HG03097 (cell line): ENCODE results near the gene ANTXR2.
"Not testable (repeated sequence)": the region's sequence is repeated elsewhere in the genome, so short reads cannot be mapped to it uniquely, and the experiment has no call there.

ENCODE experiments used
- ATAC-seq: cut with Tn5 transposase; IDR thresholded peaks from one replicate; pipeline ENCODE4 v1.9.1; 2021; ENCODE audit not compliant: unreplicated experiment, low FRiP score

The ANTXR2 gene

DNA sequence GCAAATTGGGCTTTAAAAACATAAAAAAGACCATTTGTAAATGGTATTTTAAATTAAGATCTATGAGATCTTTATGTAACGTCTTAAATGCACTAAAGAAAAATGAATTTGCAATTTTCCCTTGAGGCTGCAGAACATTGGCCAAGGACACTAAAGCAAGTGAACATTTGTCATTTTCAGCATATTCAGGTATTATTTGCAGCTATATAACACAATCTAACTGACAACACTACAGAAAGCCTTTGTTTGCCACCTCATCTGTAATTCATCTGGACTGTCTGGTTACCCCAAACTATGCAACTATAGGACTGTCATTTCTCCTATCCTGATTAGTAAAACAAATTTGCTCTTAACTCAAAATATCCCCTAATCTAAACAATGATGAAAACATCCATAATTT, 74.8 kb downstream of the ANTXR2 start:
- ATAC-seq: no peak

DNA sequence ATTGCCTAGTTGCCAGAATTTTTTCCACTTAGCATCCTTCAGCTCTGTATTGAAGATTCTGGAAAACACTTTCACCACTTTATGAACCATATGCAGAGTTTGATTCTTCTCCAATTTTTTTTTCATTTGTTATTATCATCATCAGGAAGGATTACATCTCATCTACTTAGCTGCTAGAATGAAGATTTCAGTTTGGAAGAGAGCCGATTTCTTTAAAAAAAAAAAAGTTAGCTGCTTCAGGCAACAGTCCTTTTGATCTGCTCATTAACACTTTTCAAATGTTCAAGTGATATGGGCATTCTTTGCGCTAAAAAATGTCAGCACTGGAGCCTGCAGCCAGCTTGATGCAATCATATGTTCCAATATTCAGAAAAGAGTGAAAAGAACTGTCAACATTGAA, 76.2 kb downstream of the ANTXR2 start:
- no peak for ATAC-seq

DNA sequence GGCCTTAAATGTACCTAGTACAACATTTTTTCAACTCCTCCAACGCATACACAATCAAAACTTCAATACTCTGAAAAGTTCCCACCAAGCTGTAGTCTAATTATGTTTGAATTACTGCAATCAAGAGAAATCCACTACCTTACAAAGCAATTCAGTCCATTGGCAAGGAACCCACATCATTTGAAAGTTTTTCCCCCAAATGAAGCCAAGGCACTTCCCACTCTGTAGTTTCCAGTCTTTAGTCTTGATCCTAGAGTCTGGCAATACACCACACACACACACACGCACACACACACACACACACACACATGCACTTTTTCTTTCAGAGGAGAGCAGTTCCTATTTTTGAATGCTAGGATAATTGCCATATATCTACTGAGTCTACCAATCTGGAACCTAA, 79.6 kb downstream of the ANTXR2 start:
- no peak for ATAC-seq

DNA sequence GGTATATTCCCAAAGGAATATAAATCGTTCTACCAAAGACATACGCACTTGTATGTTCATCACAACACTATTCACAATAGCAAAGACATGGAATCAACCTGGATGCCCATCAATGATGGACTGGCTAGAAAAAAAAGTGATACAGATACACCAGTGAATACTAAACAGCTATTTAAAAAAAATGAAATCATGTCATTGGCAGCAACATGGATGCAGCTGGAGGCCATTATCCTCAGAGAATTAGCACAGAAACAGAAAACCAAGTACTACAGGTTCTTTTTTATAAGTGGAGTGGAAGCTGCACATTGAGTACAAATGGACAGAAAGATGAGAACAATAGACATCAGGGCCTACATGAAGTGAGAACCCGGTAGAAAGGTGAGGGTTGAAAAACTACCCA, 81.4 kb downstream of the ANTXR2 start:
- ATAC-seq: no peak

DNA sequence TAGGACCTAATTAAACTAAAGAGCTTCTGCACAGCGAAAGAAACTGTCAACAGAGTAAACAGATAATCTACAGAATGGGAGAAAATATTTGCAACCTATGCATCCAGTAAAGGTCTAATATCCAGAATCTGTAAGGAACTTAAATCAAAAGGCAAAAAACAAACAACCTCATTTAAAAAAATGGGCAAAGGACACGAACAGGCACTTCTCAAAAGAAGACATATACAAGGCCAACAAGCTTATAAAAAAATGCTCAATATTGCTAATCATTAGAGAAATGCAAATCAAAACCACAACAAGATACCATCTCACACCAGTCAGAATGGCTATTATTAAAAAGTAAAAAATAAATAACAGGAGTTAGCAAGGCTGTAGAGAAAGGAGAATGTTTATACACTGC, 81.9 kb downstream of the ANTXR2 start:
- ATAC-seq: not testable (repeated sequence)

DNA sequence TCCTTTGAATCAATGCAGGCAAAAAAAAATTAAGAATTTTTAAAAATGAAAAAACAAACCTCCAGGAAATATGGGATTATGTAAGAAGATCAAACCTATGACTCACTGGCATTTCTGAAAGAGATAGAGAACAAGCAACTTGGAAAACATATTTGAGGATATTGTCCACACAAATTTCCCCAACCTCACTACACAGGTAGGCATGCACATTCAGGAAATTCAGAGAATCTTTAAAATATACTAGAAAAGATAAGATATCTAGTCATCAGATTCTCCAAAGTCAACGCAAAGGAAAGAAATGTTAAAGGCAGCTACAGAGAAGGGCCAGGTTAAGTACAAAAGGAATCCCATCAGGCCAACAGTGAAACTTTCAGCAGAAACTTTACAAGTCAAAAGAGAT, 85.6 kb downstream of the ANTXR2 start:
- no peak for ATAC-seq

DNA sequence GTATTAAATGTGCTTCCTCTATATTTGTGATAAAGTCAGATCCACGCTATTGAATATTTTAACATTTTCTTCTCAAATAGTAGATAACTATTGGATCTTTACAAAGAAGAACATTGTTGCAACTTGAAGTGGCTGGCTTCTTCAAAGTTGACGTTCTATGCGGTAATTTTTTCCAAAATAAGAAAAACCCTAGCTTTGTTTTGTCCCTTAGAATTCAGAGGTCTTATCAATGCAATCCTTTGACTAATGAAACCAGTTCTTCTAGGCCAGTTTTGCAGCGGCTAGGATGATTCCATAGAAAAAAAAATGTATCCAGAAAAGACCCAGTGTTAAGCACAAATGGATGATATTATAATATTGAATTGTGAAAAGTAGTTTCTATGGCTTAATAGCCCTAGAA, 89.6 kb downstream of the ANTXR2 start:
- no peak for ATAC-seq

DNA sequence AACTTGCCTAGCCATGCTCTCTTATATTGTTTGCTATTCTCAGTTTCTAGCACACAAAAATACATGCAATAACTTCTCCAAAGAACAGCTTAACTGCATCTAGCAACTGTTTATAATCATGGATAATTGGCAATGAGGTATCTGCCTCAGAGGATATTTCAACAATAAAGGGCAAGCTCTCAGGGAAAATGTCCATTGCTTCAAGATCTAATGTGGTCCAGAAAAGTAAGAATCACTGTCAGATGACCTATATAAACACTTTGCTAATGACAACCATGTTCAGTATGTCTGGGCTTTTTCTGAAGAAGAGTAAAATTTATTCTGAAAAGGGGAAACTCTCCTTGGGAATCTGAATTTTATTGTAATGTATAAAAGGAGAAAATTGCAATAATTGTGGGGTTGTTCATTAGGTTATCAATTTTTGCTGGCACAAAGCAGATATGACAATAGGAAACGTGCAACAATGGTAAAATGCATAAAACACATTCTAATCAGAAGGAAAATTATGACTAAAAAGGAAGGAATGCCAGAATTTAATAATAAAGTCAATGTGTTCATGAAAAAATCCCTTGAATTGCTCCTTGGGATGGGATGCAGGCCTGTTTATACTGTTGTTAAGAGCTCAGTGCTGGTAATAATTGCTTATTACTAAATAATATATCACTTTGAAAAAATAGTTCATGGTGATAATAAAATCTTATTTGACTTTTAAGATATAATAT, 90.3 kb downstream of the ANTXR2 start:
- no peak for ATAC-seq

DNA sequence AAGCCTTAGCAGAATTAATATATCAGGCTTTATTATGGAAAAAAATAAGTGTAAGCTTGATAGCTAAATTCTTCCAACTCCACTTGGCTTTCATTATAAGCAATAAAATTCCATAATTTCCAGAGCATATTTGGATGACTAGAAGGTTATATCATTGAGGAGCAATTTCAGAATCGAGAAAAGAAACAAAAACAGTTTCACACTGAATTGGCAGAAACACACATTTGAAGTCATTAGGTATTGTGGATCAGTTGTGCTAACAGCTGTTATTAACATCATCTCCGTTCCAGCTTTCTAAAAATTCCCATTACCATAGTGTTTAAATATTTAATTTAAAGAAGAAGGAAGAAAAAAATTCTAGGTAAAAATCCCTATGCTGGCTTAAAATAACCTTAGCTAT, 92.6 kb downstream of the ANTXR2 start:
- no peak for ATAC-seq

DNA sequence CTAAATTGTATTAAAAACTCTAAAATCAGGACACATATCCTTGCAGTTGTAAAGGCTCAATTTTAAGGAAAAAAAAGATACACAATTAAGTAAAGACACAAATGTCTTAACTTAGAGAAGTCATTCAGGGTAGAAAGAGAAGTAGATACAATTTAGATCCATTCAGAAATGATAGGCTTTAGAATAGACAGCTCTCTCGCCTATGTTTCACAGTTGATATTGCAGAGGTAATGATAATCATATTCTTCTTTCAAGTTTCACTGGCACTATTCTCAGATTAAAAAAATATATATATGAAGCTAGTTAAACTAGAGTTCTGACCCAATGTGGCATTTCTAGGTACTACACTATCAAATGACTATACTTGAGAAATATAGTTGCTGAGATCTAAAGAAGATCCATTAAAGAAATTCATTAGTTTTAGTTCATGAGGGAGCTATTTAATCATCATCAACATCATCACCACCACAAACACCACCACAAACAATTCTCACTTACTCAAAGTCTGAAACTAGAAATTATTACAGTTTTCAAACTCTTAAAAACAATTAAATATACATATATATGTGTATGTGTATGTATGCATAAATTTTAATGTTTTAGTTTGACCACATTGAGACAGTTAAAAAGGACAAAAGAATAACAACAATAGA, 93.1 kb downstream of the ANTXR2 start:
- no peak for ATAC-seq

DNA sequence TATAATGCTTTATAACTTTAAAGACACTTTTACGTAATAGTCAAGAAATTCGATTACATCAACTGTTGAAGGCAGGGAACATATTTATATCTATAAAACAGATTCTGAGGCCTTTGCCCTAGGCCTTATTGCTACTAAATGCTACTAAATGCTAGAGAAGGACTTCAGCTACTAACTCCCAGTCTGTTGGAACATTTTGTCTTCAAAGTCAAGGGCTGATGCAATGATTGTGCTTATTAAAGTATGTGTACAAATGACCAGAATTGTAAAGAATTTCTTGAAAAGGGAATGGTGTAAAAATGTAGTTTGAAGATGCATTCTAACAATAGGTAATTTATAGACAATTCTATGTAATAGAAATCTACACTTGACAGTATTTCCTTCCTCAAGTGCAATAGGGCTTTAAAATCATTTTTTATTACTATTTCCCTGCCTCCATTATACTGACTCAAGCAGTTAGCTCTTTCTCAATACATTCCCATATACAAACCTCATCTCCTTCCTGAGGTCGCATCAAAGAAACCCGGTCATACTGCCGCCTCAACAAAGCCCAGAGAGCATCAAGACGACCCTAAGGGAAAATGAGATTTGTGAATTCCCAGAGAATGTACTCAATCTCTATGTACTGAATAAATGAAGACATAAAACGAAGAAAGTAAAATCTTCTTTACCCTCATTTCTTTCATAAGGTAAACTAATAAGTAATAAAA, 95.7 kb downstream of the ANTXR2 start:
- ATAC-seq: no peak

DNA sequence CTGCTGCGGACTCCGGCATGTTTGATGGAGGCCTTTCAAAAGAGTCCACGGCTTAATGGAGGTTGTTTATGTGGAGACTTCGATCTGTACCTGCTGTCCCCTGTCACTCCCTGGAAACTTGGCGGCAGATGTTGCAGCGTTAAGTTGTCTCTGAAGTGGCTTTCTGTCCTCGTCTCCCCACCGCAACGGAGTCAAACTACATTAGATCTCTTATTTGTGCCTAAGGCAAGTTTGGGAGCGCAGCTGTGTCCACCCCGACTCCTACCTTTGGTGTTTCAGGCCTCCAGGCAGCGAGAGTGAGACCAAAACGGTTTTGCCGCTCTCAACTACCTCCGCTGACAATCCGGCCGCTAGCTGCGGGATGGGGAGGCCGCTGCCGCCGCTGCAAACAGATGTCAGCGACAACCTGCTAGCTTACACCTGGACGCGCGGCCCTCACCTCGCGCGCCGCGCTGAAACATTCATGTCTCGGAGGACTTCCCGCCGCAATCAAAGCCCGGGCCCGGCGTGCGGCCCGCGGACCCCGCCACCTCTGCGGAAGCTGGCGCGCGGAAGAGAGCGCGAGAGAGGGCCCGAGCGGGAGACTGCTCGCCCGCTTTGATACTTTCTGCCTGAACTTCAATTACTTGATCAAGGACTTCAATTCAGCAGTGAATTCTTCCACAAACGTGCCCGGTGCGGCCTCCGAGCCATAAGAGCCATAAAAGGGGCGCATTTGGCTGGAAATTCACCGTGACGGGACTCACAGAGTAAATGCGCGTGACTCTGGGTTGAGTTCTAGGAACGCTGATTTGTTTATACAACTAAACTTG, 108.4 kb downstream of the ANTXR2 start:
- no peak for ATAC-seq

DNA sequence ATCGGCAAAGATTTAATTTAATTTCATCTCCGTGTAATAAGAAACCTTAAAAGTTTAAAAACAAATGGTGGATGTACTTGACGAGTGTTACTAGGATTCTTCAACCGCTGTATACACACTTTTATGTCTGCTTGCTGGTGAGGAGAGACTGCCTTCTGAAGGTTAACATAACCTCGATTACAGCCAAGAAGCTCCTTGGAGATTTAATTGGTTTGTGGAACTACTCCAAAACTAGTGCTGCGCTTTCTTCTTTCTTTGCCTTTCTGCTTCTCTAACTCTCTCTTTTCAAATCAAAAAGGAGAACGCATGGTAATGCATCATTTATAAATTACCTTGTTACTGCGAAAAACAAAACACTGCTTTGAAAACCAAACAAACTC, 109.0 kb downstream of the ANTXR2 start:
- no peak for ATAC-seq

DNA sequence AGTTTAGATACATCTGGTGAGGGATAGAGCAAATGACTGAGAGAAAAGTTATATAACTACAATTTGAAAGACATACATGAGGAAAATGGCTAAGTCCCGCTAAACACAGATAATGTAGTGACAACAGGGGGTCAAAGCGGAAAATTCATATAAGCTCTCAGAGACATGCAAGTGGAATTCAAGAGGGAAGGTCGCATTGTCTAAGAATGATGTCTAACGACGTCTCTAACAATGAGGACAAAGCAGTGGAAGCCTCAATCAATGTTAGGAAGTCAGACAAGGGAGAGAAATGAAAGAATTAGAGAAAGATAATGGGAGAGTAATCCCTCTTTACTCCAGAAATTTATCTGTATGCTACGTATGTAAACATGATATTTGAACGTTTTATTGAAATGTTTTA, 113.4 kb downstream of the ANTXR2 start:
- ATAC-seq: no peak

DNA sequence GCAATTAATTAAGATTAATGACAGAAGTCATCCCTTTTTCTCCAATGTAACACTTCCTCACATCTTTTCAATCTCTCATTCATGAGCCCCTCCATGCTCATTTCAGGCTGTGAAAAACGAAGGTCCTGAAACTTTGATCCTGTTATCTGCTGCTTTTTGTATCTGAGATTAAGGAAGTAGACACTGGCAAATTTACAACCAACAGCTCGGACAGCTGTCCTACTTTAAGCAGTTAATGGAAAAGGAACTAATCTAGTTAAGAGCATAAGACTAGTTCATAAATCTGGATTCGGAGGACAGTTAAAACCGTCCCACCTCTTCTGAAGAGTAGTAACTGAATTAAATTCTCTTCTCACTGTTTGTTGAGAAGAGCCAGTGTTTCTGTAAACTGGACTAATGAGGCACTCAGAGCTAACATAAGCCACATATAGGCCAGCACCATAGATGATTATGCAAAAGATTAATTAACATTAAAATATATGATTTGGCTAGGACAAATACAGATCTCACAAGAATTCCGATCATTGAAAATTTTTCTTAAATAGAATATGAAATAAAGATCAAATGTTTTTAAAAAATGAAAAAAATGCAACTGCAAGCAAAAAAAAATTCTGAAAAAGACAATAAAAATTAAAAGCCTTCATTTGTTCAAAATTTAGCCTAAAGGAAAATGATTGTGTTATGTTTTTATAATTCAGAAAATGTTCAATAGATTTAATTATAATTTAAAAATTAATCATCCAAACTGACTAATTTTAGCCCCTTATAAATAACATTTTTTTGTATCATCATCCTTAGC, 114.4 kb downstream of the ANTXR2 start:
- ATAC-seq: no peak

DNA sequence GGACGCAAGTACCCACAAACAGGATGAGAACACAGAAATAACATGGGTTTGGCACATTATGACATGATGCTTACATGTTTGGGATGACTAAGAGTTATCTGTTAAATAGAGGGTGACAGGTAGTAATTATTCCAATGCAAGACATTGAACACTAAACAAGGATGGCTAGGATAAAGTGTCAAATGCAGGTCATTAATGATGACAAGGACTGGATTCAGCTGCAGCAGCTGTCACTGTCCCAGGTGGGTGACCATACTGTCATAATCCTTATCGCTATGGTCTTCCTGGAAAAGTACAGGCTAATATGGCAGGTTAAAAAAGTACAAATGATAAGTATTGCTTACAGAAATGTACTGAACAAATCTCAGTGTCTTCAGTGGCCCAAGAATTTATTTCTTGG, 123.9 kb downstream of the ANTXR2 start:
- ATAC-seq: no peak

DNA sequence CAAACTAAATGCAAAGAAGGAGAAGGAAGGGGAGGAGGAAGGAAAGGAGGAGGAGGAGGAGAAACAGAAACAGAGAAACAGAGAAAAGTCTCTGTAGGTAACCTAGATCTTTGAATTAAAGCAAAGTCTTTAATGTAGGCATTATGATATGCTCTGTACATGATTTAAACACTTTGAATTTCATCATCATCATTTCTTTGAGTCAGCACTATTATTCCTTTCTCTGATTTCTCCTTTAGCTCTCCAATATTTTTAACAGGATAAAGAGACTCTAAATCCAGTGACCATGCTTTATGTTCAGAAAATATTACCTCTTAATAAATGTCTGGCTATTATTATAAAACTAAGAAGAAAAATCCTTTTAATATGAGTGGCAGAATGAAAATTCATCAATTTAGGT, 124.3 kb downstream of the ANTXR2 start:
- no peak for ATAC-seq

DNA sequence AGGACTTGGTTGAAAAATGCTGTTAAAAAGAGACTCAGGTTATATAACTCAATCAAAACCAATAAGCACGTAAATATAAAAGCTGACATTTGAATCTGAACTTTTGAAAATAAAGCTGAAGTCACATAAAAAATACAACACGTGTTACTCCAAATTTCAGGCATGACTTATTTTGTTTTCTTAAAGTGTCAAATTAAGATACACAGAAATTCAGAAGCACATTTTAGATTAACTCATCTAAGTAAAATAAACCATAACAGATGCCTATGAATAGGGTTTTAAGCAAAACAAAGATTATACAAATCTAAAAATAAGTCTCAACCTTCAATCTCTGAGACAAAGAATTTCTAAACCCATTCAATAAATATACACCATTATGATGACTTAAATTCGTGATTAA, 124.8 kb downstream of the ANTXR2 start:
- ATAC-seq: no peak

DNA sequence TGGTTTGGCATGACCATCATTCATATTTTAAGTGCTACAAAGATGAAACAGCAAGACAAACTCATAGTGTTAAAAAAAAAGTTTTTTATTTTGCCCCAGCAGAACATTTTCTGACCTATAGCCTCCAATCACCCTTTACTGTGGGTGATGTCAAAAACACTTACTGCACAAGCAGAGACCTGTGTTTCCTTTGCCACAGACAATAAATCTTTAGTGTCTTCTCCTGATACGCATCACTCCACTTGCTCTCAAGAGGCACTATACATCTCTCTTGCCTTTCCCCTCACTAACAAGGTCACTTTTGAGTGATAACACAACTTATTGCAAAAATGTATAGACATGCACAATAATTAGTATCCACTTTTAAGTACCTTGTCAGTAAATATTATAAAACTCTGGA, 125.6 kb downstream of the ANTXR2 start:
- ATAC-seq: no peak

DNA sequence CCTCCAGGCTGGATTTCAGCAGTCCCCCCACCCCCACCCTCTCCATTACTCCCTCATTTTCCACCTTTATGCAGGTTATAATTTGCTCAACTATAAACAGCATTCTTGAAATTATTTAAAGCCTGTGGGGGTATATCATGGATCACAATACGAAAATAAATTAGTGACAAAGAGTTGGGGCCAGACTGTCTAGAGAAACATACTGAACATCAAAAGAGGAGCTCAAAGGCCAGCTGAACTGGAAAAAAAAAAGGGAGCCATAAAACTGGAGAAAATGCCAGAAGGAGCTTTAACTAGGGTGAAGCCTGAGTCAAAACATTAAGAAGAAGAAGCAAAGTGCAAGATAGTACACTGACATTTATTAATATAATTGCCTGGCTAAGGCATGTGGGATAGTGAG, 137.8 kb downstream of the ANTXR2 start:
- ATAC-seq: no peak
